NOMO-1 treated with DMSO at 0.1 percent for 48 hours (cell line): ENCODE data around the gene ADAMTS12.
"Not testable (repeated sequence)": the region's sequence is repeated elsewhere in the genome, so short reads cannot be mapped to it uniquely, and the experiment has no call there.

Experiments used
- DNase-seq: peaks from one replicate; lab custom pipeline; 2025; ENCODE audit not compliant: unreplicated experiment; lab: John Stamatoyannopoulos, UW

ADAMTS12 gene

GRCh38 chr5:33903118-33903517 is 11.3 kb upstream of the ADAMTS12 start:
- DNase-seq = no peak

DNA sequence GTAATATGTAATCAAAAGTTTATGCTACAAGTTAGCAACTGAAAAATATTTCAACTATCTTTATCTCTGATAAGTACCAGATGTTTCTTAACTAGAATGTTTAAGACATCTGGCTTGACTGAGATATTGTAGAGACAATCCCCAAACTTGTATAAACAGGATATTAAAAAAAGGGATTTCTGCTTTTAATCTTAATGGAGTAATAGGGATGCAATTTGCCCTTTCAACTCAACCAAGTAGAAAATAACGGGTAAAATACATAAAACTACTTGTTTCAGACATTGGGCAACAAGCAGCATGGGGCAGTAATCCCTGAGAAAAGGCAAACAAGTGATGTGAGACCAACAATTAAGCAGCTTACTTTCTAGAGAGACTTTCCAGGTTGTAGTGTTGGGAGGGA is 9.4 kb upstream of the ADAMTS12 start:
- DNase-seq = no peak

DNA sequence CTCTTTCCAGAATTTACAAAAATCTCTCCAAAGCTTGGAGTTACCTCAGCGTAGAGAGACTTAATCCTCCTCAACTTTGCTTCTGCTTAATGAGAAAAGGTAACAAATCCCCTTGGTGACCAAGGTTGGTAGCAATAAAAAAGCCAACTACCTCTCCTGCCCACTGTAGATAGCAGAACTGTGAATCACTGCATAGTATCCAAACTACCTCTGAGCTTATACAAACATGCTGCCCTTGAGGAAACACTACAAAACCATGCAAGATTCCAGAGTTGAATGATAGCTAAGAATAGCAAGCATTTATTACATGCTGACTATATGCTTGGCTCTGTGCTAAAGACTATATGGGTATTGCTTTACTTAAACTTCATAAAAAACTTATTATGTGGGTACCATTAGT is 2.8 kb upstream of the ADAMTS12 start:
- no peak for DNase-seq

- no peak for DNase-seq
These were observed 889 bp upstream of the ADAMTS12 start for GRCh38 chr5:33892620-33893137.

DNA sequence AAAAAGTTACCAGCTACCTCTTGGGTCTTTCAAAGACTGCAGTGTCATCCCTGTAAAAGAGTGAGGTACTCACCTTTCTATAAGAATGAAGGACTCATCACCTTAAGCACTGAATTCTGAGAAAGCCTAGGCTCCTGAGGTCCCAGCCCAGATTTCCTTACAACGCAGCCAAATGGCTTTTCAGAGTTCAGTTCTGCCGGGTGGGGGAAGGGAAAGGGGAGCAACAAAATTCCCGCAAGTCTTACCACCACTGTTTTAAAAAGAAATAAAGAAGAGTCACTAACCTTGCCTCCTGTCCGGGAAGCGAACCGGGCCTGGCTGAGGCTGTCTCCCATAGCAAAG is 373 bp downstream of the ADAMTS12 start:
- DNase-seq = no peak

GRCh38 chr5:33890131-33891032 is 1.4 kb downstream of the ADAMTS12 start:
- no peak for DNase-seq

DNA sequence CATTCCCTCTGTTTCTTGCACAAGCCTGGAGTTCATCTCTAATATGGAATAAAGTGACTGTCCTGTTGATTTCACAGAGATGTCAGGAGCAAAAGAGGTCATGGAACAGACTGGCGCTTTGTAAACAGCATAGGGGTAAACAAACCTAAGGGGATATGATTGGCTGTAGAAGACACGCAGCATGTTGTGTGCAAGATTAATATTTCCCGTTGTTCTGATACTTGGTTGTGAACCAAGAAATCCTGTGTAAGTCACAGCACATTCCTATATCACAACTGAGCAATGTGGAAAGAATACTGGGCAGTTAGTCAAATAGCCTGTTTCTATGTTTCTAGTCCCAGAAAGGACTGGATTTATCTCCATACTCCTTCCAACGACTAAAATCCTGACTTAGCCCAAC is 3.2 kb downstream of the ADAMTS12 start:
- no peak for DNase-seq

DNA sequence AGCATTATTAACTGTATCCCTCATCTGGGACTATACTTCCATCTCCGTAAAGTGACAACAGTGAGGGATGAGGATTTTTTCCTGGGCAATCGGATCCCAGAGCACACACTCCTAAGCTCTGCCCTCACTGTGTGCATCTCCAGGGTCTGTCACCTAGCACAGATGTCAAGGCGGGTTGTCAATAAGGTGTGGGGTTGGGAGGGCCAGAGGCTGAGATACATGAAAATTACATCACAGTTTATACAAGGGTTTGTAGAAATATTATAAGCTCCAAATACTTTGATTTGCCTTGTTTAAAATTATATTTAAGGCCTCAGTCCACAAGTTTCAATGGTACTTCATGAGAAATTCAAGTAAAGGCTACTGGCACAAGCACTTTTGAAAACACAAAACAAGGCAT is 4.5 kb downstream of the ADAMTS12 start:
- no peak for DNase-seq

GRCh38 chr5:33886283-33886682 is 5.5 kb downstream of the ADAMTS12 start:
- DNase-seq = no peak

DNA sequence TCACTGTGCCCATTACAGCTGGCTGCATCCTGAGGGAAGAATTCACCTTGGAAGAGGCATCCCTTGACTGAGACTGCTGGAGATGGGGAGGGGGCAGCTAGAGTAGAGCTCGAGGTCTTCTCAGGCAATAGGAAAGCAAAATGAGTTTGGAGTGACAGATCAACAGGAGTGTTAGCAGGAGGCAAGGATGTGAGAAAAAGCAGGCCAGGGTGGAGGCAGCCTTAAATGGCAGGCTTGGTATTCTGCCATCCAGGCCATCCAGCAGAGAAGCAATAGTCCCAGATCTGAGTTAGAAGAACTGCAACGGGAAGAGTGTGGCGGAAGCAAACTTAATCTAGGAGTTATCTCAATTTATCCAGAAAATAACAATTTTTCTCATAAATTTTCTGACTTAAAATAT is 6.1 kb downstream of the ADAMTS12 start:
- DNase-seq = no peak

DNA sequence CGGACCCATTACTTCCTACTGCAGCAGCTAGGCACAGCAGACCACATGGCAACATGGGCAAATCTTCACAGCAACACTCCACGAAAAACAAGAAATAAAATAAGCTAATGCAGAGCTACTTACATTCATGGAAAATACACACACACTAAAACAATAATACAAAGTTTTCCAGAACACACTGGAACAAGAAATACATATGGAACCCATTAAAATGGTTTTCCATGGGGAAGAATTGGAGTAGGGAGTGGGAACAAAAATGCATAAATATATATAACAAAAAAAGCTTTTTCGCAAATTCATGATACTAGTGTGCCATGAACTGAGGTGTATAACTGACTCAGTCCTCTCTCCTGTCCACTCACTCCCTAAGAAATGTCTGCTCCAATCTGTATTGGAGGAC is 8.3 kb downstream of the ADAMTS12 start:
- DNase-seq = no peak

DNA sequence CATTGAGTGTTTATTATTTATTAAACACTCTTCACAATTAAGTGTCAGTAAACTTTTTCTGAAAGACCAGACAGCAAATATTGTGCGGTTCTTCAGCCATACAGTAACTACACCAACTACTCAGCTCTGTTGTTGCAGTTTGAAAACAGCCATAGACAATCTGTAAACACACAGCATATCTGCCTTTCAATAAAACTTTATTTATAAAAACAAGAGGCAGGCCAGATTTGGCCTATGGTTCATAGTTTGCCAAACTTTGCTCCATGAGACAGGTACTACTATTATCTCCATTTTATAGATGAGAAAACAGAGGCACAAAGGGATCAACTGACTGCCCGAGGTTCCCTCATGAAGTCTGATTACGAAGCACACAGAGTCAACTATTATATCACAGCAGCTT is 11.5 kb downstream of the ADAMTS12 start:
- no peak for DNase-seq

DNA sequence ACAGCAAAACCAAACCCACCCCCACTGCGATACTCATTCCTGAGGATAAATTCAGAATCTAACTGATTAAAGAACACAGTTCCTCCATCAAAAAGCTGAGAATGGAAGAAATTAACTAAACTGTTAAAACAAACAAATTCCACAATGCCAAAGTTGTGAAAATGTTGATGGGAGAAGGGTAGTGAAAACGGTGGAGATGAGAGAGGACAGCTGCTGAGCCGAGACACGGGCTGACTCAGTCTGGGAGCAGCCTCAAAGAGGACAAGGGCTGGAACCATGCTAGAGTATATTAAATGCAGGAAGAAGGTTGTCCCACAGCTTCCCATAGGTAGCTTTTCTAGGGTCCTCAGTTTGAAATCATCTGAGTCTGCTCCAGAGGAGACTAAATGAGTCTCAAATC is 14.3 kb downstream of the ADAMTS12 start:
- DNase-seq = no peak

DNA sequence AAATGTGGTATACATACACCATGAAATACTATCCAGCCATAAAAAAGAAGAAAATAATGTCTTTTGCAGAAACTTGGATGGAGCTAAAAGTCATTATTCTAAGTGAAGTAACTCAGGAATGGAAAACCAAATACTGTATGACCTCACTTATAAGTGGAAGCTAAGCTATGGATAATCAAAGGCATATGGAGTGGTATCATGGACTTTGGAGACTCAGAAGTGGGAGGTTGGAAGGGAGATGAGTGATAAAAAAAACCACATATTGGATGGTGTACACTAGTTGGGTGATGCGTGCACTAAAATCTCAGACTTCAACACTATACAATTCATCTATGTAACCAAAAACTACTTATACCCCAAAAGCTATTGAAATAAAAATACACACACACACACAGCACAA is 24.5 kb downstream of the ADAMTS12 start:
- DNase-seq = no peak

DNA sequence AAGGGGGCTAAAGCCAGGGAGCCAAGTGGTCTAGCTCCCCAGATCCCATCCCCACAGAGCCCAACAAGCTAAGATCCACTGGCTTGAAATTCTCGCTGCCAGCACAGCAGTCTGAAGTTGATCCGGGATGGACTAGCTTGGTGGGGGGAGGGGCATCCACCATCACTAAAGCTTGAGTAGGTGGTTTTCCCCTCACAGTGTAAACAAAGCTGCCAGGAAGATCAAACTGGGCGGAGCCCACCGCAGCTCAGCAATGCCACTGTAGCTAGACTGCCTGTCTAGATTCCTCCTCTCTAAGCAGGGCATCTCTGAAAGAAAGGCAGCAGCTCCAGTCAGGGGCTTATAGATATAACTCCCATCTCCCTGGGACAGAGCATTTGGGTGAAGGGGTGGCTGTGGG is 32.6 kb downstream of the ADAMTS12 start:
- not testable (repeated sequence) for DNase-seq

GRCh38 chr5:33857037-33857436 is 34.8 kb downstream of the ADAMTS12 start:
- DNase-seq = no peak

GRCh38 chr5:33855396-33855795 is 36.4 kb downstream of the ADAMTS12 start:
- no peak for DNase-seq

- DNase-seq = no peak
These were observed 37.0 kb downstream of the ADAMTS12 start for GRCh38 chr5:33854733-33855151.

GRCh38 chr5:33852837-33853236 is 39.0 kb downstream of the ADAMTS12 start:
- DNase-seq = no peak

DNA sequence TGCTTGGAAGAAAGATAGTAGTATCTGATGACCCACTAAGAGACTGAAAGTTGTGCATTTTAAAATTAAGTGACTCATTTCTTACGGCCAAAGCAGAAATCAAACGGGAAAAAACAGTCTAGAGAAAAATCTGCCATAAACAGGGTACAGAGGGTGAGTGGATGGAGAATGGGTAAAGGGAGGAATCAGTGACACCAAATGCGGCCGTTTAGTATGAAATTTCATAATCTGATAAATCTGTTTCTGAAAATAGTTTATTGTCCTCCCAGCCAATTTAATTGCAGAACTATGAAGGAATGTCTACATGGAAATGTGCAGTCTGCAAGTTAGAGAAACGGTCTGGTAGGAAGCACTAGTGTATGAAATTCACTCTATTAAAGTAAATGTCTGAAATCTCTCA is 39.5 kb downstream of the ADAMTS12 start:
- DNase-seq = no peak

GRCh38 chr5:33850100-33850594 is 41.6 kb downstream of the ADAMTS12 start:
- peak; percentile 74 for DNase-seq

DNA sequence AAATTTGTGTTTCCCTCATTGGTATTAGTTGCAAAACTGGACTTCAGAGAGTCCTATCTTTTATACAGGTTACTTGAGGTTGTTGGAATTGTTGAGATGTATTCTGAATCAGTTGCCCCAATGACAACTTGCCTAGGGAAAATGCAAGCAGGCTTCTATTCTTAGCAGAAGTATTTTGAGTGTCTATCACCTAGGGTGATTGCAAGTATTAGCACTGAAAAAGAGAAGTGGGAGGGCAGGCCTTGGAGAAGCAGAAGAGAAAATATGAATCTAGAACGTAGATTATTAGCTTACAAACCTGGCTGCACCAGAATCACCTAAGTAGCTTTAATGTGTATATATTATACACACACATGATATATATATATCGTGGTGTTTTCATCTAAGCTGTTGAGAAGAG is 43.2 kb downstream of the ADAMTS12 start:
- peak; percentile 86 for DNase-seq

- DNase-seq = no peak
These were observed 44.9 kb downstream of the ADAMTS12 start for GRCh38 chr5:33846851-33847250.
